ENCODE data around the gene PLEKHG5. TPM values are rescaled to one million over a fixed set of nuclear protein-coding genes. Genes with fewer than 3 reads are reported as not detected.
A peak's percentile ranks its signal among the peaks of the same experiment; 100 is the strongest.

The PLEKHG5 gene
- total and polyA plus RNA-seq, 3 experiments from 2014 or later: 1.0 to 2.6 (median 2.2) TPM

DNA sequence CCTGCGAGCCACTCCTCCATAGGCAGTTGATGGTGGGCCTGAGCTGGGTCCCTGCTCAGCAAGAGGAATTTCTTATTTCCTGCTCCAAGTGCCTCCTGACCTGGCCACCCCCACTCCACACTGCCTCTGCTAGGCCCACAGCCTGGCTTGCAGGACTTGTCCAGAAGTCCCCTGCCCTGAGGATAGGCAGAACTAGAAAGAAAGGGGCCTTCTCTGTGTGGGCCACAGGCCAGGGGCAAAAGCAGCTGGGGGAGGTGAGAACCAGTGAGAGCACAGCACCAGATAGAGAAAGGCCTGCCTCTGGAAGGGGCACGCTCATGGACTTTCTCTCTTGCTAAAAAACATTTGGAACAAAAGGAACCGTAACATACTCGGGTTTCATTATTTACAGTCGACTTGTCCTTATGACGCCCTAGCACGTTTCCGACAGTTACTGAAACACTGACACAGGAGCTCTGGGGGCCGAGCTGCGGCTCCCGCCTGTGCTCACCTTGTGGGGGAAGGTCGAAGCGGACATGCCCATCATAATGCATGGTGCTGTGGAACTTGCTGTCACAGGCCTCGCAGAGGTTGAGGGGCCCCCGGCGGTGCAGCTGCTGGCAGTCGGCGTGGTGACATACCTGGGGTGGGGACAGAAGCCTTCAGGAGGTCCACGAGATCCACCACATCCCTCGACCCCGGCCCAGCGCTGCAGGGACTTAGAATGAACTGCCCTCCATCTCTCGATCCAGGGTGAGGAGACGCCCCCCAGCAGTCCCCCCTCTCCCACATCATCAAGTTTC, 14.2 kb downstream of the PLEKHG5 start:
- Mint-ChIP-seq H3K9me3 (peaks cover 0 to 3% (median 0%) of the 10 kb centered on the region in 5 donors), H3K4me1 (peaks cover 0 to 7% (median 0%) of the 10 kb centered on the region in 3 donors), H3K36me3 (no peaks in the 10 kb centered on the region), H3K27me3 (peaks cover 2 to 3% of the 10 kb centered on the region in 2 donors), H3K27ac (no peak overlapping the region), H3K4me3 (peak overlapping the region in 1 of 7 donors; percentile 52)
- no peaks in the 10 kb centered on the region for H3K9me3 ChIP-seq (ENCODE audit: low read length)
- POLR2A ChIA-PET: no interaction called here
- no peaks in the 10 kb centered on the region for H3K36me3 ChIP-seq (ENCODE audit: insufficient read depth, low read length)
- no peak overlapping the region for H3K4me3 ChIP-seq (ENCODE audit: low read length)
- no peak for DNase-seq
- CTCF ChIA-PET: interaction anchor here (1.2 to 3.5 kb wide), 8 partner anchors 9 to 170 kb away, joined by 3 to 27 read pairs (median 6); partner anchors contain the start of gene TNFRSF25
- peaks cover 8% of the 10 kb centered on the region for H3K4me1 ChIP-seq (ENCODE audit: insufficient read depth, low read length)
- H3K27me3 ChIP-seq (ENCODE audit: insufficient read depth, low read length, poor library complexity, severe bottlenecking): no peaks in the 10 kb centered on the region
- no peak overlapping the region for H3K27ac ChIP-seq (ENCODE audit: low read depth, low read length)

DNA sequence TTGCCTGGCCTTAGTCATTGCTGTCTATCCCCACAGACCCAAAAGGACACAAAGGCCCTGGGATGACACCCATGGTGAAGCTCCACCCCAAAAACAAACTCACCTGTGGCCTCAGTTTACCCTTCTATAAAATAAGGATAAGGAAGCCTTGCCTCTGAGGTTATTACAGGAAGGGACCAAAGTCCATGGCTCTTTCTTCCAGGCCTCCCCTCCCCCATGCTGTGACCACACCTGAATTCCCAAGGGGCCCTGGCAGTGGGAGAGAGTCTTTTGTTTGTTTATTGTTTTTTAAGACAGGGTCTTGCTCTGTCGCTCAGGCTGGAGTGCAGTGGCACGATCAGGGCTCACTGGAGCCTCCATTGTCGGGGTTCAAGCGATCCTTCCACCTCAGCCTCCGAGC, 15.0 kb downstream of the PLEKHG5 start:
- no peak for DNase-seq
- H3K27ac ChIP-seq (ENCODE audit: low read depth, low read length): no peak overlapping the region
- Mint-ChIP-seq H3K9me3 (no peaks in the 10 kb centered on the region), H3K27me3 (peaks cover 0 to 3% of the 10 kb centered on the region in 2 donors), H3K27ac (no peak overlapping the region), H3K36me3 (no peaks in the 10 kb centered on the region), H3K4me1 (peaks cover 0 to 7% (median 0%) of the 10 kb centered on the region in 3 donors), H3K4me3 (no peak overlapping the region)
- CTCF ChIA-PET: interaction anchor here (0.8 to 3.5 kb wide), 12 partner anchors 8 to 170 kb away, joined by 3 to 27 read pairs (median 5); partner anchors contain the start of gene TNFRSF25
- no peaks in the 10 kb centered on the region for H3K36me3 ChIP-seq (ENCODE audit: insufficient read depth, low read length)
- no peak overlapping the region for H3K4me3 ChIP-seq (ENCODE audit: low read length)
- POLR2A ChIA-PET: no interaction called here
- no peaks in the 10 kb centered on the region for H3K9me3 ChIP-seq (ENCODE audit: low read length)
- H3K4me1 ChIP-seq (ENCODE audit: insufficient read depth, low read length): peaks cover 8% of the 10 kb centered on the region
- H3K27me3 ChIP-seq (ENCODE audit: insufficient read depth, low read length, poor library complexity, severe bottlenecking): no peaks in the 10 kb centered on the region

- Mint-ChIP-seq H3K27me3 (peaks cover 0 to 3% of the 10 kb centered on the region in 2 donors), H3K4me1 (peaks cover 0 to 7% (median 0%) of the 10 kb centered on the region in 3 donors), H3K4me3 (no peak overlapping the region), H3K27ac (peak overlapping the region in 1 of 8 donors; percentile 93), H3K36me3 (no peaks in the 10 kb centered on the region), H3K9me3 (no peaks in the 10 kb centered on the region)
- Histone ChIP-seq H3K4me1 (ENCODE audit: insufficient read depth, low read length) (peaks cover 8% of the 10 kb centered on the region), H3K27me3 (ENCODE audit: insufficient read depth, low read length, poor library complexity, severe bottlenecking) (no peaks in the 10 kb centered on the region), H3K36me3 (ENCODE audit: insufficient read depth, low read length) (no peaks in the 10 kb centered on the region), H3K4me3 (ENCODE audit: low read length) (no peak overlapping the region), H3K9me3 (ENCODE audit: low read length) (no peaks in the 10 kb centered on the region), H3K27ac (ENCODE audit: low read depth, low read length) (no peak overlapping the region)
- CTCF ChIA-PET: interaction anchor here (0.8 to 3.5 kb wide), 10 partner anchors 10 to 52 kb away, joined by 3 to 27 read pairs (median 6); partner anchors contain the start of gene TNFRSF25
- DNase-seq: peak; percentile 67 to 86 (median 73)
- POLR2A ChIA-PET: no interaction called here
Observed at GRCh38 chr1:6475381-6476133, 15.9 kb downstream of the PLEKHG5 start.

GRCh38 chr1:6474815-6475282, 16.6 kb downstream of the PLEKHG5 start:
- H3K27ac Mint-ChIP-seq: peak overlapping the region in 1 of 8 donors; percentile 63
- POLR2A ChIA-PET: no interaction called here

DNA sequence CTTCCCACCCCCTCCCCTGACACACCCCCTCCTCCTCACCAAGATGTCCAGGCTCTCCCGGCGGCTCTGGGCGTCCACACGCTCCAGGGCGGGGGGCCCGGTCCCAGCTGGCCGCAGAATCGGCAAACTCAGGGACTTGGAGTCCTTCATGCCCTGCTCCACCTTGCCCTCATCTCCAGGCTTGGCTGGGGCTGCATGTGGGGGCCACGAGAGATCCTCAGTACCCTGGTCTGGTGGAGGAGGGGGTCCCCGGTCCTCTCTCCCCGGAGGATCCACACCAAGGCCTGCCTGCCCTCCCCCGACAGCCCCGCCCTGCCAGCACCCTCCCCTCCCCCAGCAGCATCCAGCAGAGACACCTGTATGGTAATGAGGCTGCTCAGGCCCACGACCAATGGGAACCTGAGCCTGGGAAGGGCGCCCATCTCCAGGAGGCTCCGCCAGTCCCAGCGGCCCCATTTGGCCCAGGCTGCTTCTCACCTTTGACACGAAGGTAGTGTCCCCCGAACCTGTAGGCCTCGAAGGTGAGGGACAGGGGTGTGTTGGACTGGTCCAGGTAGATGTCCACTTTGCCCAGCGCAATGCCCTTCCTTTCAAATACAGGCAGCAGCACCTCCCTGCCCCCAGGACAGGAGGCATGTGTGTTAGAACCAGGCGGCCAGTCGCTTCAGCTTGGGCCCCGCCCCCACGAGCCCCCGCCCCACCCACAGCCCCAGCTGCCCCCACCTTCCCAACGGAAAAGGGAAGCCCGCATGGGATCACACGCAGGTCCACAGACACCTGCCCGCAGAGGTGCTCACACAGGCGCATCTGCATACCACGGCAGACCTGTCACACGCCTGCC, 17.3 kb downstream of the PLEKHG5 start:
- POLR2A ChIA-PET: no interaction called here
- no peaks in the 10 kb centered on the region for H3K27me3 ChIP-seq (ENCODE audit: insufficient read depth, low read length, poor library complexity, severe bottlenecking)
- H3K36me3 Mint-ChIP-seq: no peaks in the 10 kb centered on the region
- no peaks in the 10 kb centered on the region for H3K36me3 ChIP-seq (ENCODE audit: insufficient read depth, low read length)
- no peak for DNase-seq
- H3K27me3 Mint-ChIP-seq: peaks cover 0 to 3% of the 10 kb centered on the region in 2 donors
- no peaks in the 10 kb centered on the region for H3K9me3 Mint-ChIP-seq
- H3K4me1 ChIP-seq (ENCODE audit: insufficient read depth, low read length): peaks cover 8% of the 10 kb centered on the region
- CTCF ChIA-PET: interaction anchor here (1.1 to 1.8 kb wide), 4 partner anchors 11 to 40 kb away, joined by 3 to 6 read pairs (median 4); no protein-coding TSS in a partner anchor
- H3K4me1 Mint-ChIP-seq: peaks cover 0 to 7% (median 0%) of the 10 kb centered on the region in 3 donors
- H3K4me3 Mint-ChIP-seq: no peak overlapping the region
- H3K4me3 ChIP-seq (ENCODE audit: low read length): no peak overlapping the region
- no peaks in the 10 kb centered on the region for H3K9me3 ChIP-seq (ENCODE audit: low read length)
- no peak overlapping the region for H3K27ac ChIP-seq (ENCODE audit: low read depth, low read length)
- H3K27ac Mint-ChIP-seq: no peak overlapping the region

More at GRCh38 chr1:6474815-6475282, 16.6 kb downstream of the PLEKHG5 start:
- Mint-ChIP-seq H3K9me3 (no peaks in the 10 kb centered on the region), H3K36me3 (no peaks in the 10 kb centered on the region), H3K4me3 (no peak overlapping the region), H3K4me1 (peaks cover 0 to 7% (median 0%) of the 10 kb centered on the region in 3 donors), H3K27me3 (peaks cover 0 to 3% of the 10 kb centered on the region in 2 donors)
- H3K27me3 ChIP-seq (ENCODE audit: insufficient read depth, low read length, poor library complexity, severe bottlenecking): no peaks in the 10 kb centered on the region
- H3K9me3 ChIP-seq (ENCODE audit: low read length): no peaks in the 10 kb centered on the region
- no peak for DNase-seq
- CTCF ChIA-PET: interaction anchor here (1.1 kb wide), 1 partner anchor 20 kb away, joined by 4 read pairs; no protein-coding TSS in a partner anchor
- no peak overlapping the region for H3K4me3 ChIP-seq (ENCODE audit: low read length)
- H3K27ac ChIP-seq (ENCODE audit: low read depth, low read length): no peak overlapping the region
- H3K36me3 ChIP-seq (ENCODE audit: insufficient read depth, low read length): no peaks in the 10 kb centered on the region
- H3K4me1 ChIP-seq (ENCODE audit: insufficient read depth, low read length): peaks cover 8% of the 10 kb centered on the region

- POLR2A ChIA-PET: no interaction called here
- H3K4me3 Mint-ChIP-seq: no peak overlapping the region
- Histone ChIP-seq H3K27me3 (ENCODE audit: insufficient read depth, low read length, poor library complexity, severe bottlenecking) (no peaks in the 10 kb centered on the region), H3K9me3 (ENCODE audit: low read length) (no peaks in the 10 kb centered on the region), H3K36me3 (ENCODE audit: insufficient read depth, low read length) (no peaks in the 10 kb centered on the region), H3K4me3 (ENCODE audit: low read length) (no peak overlapping the region), H3K27ac (ENCODE audit: low read depth, low read length) (no peak overlapping the region), H3K4me1 (ENCODE audit: insufficient read depth, low read length) (peaks cover 8% of the 10 kb centered on the region)
- DNase-seq: no peak
- H3K27me3 Mint-ChIP-seq: peaks cover 0 to 3% of the 10 kb centered on the region in 2 donors
- peaks cover 0 to 7% (median 0%) of the 10 kb centered on the region in 3 donors for H3K4me1 Mint-ChIP-seq
- H3K9me3 Mint-ChIP-seq: no peaks in the 10 kb centered on the region
- H3K36me3 Mint-ChIP-seq: no peaks in the 10 kb centered on the region
- CTCF ChIA-PET: interaction anchor here (0.8 to 1.8 kb wide), 5 partner anchors 10 to 226 kb away, joined by 3 to 6 read pairs (median 4); no protein-coding TSS in a partner anchor
- H3K27ac Mint-ChIP-seq: peak overlapping the region in 1 of 8 donors; percentile 51
Observed at GRCh38 chr1:6473156-6473555, 18.3 kb downstream of the PLEKHG5 start.

DNA sequence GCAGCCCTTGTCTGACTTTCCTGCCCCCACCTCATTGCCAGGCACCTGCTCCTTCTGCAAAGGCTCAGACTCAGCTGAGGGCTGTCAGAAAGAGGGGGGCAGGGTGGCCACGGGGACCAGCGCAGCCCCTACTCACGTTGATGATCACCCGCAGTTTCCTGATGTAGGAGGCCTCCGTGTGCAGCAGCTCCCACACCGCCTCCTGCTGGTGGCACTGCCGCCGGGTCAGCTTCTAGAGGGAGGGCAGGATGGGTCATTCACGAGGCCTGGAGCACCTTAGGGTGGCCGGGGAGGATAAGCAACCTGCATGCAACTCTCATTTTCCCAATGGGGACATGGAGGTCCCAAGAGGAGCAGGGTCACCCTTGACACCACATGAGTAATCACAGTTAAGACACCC, 19.1 kb downstream of the PLEKHG5 start:
- H3K4me1 Mint-ChIP-seq: peaks cover 0 to 7% (median 0%) of the 10 kb centered on the region in 3 donors
- H3K27me3 Mint-ChIP-seq: peaks cover 0 to 3% of the 10 kb centered on the region in 2 donors
- H3K9me3 ChIP-seq (ENCODE audit: low read length): no peaks in the 10 kb centered on the region
- H3K27ac Mint-ChIP-seq: peak overlapping the region in 1 of 8 donors; percentile 29
- no peaks in the 10 kb centered on the region for H3K9me3 Mint-ChIP-seq
- DNase-seq: no peak
- no peaks in the 10 kb centered on the region for H3K36me3 Mint-ChIP-seq
- no peaks in the 10 kb centered on the region for H3K27me3 ChIP-seq (ENCODE audit: insufficient read depth, low read length, poor library complexity, severe bottlenecking)
- peak overlapping the region in 1 of 7 donors; percentile 24 for H3K4me3 Mint-ChIP-seq
- peaks cover 8% of the 10 kb centered on the region for H3K4me1 ChIP-seq (ENCODE audit: insufficient read depth, low read length)
- H3K27ac ChIP-seq (ENCODE audit: low read depth, low read length): no peak overlapping the region
- no peak overlapping the region for H3K4me3 ChIP-seq (ENCODE audit: low read length)
- H3K36me3 ChIP-seq (ENCODE audit: insufficient read depth, low read length): no peaks in the 10 kb centered on the region
- ChIA-PET CTCF (interaction anchor here (0.7 to 1.8 kb wide), 6 partner anchors 9 to 225 kb away, joined by 3 to 4 read pairs (median 3); no protein-coding TSS in a partner anchor), POLR2A (interaction anchor here (0.6 to 1.1 kb wide), 2 partner anchors 11 to 13 kb away, joined by 3 read pairs; no protein-coding TSS in a partner anchor)

Measured in CD8-positive, alpha-beta memory T cell (primary cell).